K562 (cell line): ENCODE measurements around the gene TUBG2.

Experiments used
- ATF1 ChIP-seq, 2 experiments: fragments of 450-650 bp in 1 of 2; IDR thresholded peaks; 2 replicates each; pipeline ENCODE4 v1.6.1; 2016; ENCODE audit warnings: missing compliant biosample characterization in 1 of 2, missing genetic modification characterization in 1 of 2
- BRD4 ChIP-seq: fragments of 200-600 bp; sonication (generic); IDR thresholded peaks from 2 replicates; pipeline ENCODE4 v1.6.1; 2017; ENCODE audit warnings: inconsistent platforms
- CREB1 ChIP-seq, 2 experiments: sonication (generic) in 1 of 2; formaldehyde crosslinking in 1 of 2; IDR thresholded peaks; 2 replicates each; pipeline versions ENCODE4 v1.6.1 to v1.8.0; 2012 to 2022; ENCODE audit warnings: inconsistent platforms in 1 of 2, mild to moderate bottlenecking in 1 of 2, missing genetic modification reagents in 1 of 2, moderate library complexity in 1 of 2
- CTCF ChIP-seq, 3 experiments: IDR thresholded peaks in 2 of 3; conservative IDR thresholded peaks in 1 of 3; 2 replicates each; pipeline ENCODE4 v1.5.1; 2011 to 2012; ENCODE audit warnings: low read length in 3 of 3, mild to moderate bottlenecking in 3 of 3, control low read depth in 2 of 3, improper control_type of control experiment in 1 of 3, inconsistent platforms in 1 of 3, low read depth in 1 of 3, mixed read lengths in 1 of 3, moderate library complexity in 1 of 3; ENCODE audit not compliant: insufficient read depth in 2 of 3
- FOS ChIP-seq: IDR thresholded peaks from 3 replicates; pipeline ENCODE4 v1.6.1; 2011; ENCODE audit not compliant: insufficient read length; ENCODE audit errors: extremely low read depth
- HMGXB4 ChIP-seq: sonication (generic); formaldehyde crosslinking; IDR thresholded peaks from 2 replicates; pipeline ENCODE4 v1.8.1; 2023; ENCODE audit warnings: mild to moderate bottlenecking, missing genetic modification reagents
- MXI1 ChIP-seq: IDR thresholded peaks from 2 replicates; pipeline ENCODE4 v1.6.1; 2011; ENCODE audit warnings: low read depth, mild to moderate bottlenecking, improper control_type of control experiment, low read length
- NONO ChIP-seq, 2 experiments: fragments of 200-400 bp in 1 of 2; fragments of 450-650 bp in 1 of 2; formaldehyde crosslinking in 1 of 2; IDR thresholded peaks; 2 replicates each; pipeline ENCODE4 v1.6.1; 2017; ENCODE audit warnings: low read depth in 2 of 2, mild to moderate bottlenecking in 2 of 2, moderate library complexity in 2 of 2, low read length in 1 of 2
- NR2C1 ChIP-seq, 2 experiments: fragments of 450-650 bp; IDR thresholded peaks; 2 replicates each; pipeline ENCODE4 v1.6.1; 2017; ENCODE audit warnings: mild to moderate bottlenecking in 2 of 2, antibody characterized with exemption in 1 of 2, inconsistent platforms in 1 of 2, missing compliant biosample characterization in 1 of 2, missing genetic modification characterization in 1 of 2
- POLR2A ChIP-seq: fragments of 450-650 bp; conservative IDR thresholded peaks from 2 replicates; pipeline ENCODE4 v1.6.1; 2016
- SMAD3 ChIP-seq: fragments of 450-650 bp; formaldehyde crosslinking; conservative IDR thresholded peaks from 2 replicates; pipeline ENCODE4 v1.4.0; 2020; ENCODE audit warnings: mild to moderate bottlenecking
- SP1 ChIP-seq: sonication (generic); formaldehyde crosslinking; IDR thresholded peaks from 2 replicates; pipeline ENCODE4 v1.8.1; 2022; ENCODE audit warnings: mild to moderate bottlenecking, missing genetic modification reagents
- ZFX ChIP-seq: sonication (generic); formaldehyde crosslinking; IDR thresholded peaks from 2 replicates; pipeline ENCODE4 v1.8.0; 2022; ENCODE audit warnings: mild to moderate bottlenecking, missing genetic modification reagents, moderate library complexity

GRCh38 chr17:42676424-42677011 lies 17.4 kb downstream of the TUBG2 start, which contains the start of gene PLEKHH3:
- TF ChIP-seq CTCF (IDR thresholded peaks at IDR 0.05 in 2 of 3, conservative IDR thresholded peaks at IDR 0.05 in 1 of 3; ENCODE audit: insufficient read depth in 2 of 3, low read depth in 1 of 3, low read length in 3 of 3) (peak in 2 of 3 experiments; percentile 14 to 33; a peak in 2 of 6 replicates), POLR2A (peak; percentile 66), FOS (no peak), MXI1 (0 out of 2 replicates have a peak, but pooled peaks have one; percentile 15), CREB1 (IDR thresholded peaks at IDR 0.05) (no peak), CREB1 (CRISPR knock-in tag; IDR thresholded peaks at IDR 0.05) (no peak), NONO (IDR thresholded peaks at IDR 0.05; ENCODE audit: low read depth in 2 of 2, low read length in 1 of 2) (no peak), BRD4 (no peak), HMGXB4 (CRISPR knock-in tag) (no peak), ZFX (CRISPR knock-in tag) (no peak; the same call in none of the 2 replicates), SP1 (CRISPR knock-in tag) (0 out of 2 replicates have a peak, but pooled peaks have one; percentile 0), NR2C1 (IDR thresholded peaks at IDR 0.05) (no peak), NR2C1 (tag; IDR thresholded peaks at IDR 0.05) (no peak), ATF1 (CRISPR knock-in tag; IDR thresholded peaks at IDR 0.05) (no peak), ATF1 (tag; IDR thresholded peaks at IDR 0.05) (no peak), SMAD3 (no peak)
